ENCODE measurements around the gene NELFA. TPM values are rescaled to one million over a fixed set of nuclear protein-coding genes. Genes with fewer than 3 reads are reported as not detected.

NELFA gene
- total RNA-seq, 1 experiment from 2014 or later, result 55.0 TPM

- H3K56ac ChIP-seq (ENCODE audit: insufficient read length, low read depth, low read length), result no peak overlapping the region
- no peak overlapping the region for H3K14ac ChIP-seq (ENCODE audit: insufficient read depth, low read length)
- no peak overlapping the region for H4K8ac ChIP-seq (replicated peaks; ENCODE audit: insufficient read length, low read depth, low read length)
- no peaks in the 10 kb centered on the region for H3K9me3 ChIP-seq (ENCODE audit: control insufficient read depth, low read depth, low read length)
- H3K9me3 Mint-ChIP-seq, result no peaks in the 10 kb centered on the region; a peak in 1 of 5 replicates
- no peaks in the 10 kb centered on the region for H3K79me1 ChIP-seq (ENCODE audit: insufficient read depth, low read depth, low read length, poor library complexity, severe bottlenecking)
- H3K36me3 Mint-ChIP-seq (ENCODE audit: insufficient read depth in 1 of 3, low read depth in 3 of 3), result no peaks in the 10 kb centered on the region; a peak in 1 of 7 replicates
- peak overlapping the region; percentile 53 to 73 for H3K4me3 Mint-ChIP-seq
- H4K20me1 ChIP-seq (ENCODE audit: control insufficient read depth, insufficient read depth, insufficient read length), result no peaks in the 10 kb centered on the region
- no peak overlapping the region for H3K18ac ChIP-seq (ENCODE audit: insufficient read length, low read depth, low read length)
- H3K79me2 ChIP-seq (ENCODE audit: insufficient read depth, low read length), result no peaks in the 10 kb centered on the region
- H3K4ac ChIP-seq (ENCODE audit: low read depth, low read length), result no peak overlapping the region
- no peak overlapping the region for H2AFZ ChIP-seq (ENCODE audit: low read length)
- no peak overlapping the region for H3K9ac ChIP-seq (ENCODE audit: extremely low read depth, insufficient read length, low read length)
- peaks cover 8% of the 10 kb centered on the region for H3K23me2 ChIP-seq (ENCODE audit: insufficient read length, low read depth, low read length, poor library complexity, severe bottlenecking)
- no peaks in the 10 kb centered on the region for H3K4me1 ChIP-seq (ENCODE audit: insufficient read depth, low read length)
- TF ChIP-seq CTCF (conservative IDR thresholded peaks at IDR 0.05), result no peak
- peak overlapping the region; percentile 63 for H3K4me2 ChIP-seq (ENCODE audit: insufficient read depth, insufficient read length, low read length)
- H2BK20ac ChIP-seq (ENCODE audit: low read depth, low read length, poor library complexity, severe bottlenecking), result no peak overlapping the region
- no peak overlapping the region for H3T11ph ChIP-seq (ENCODE audit: low read length)
- no peak overlapping the region for H4K91ac ChIP-seq (ENCODE audit: insufficient read length, low read depth, low read length)
- no peak overlapping the region for H2BK120ac ChIP-seq (ENCODE audit: low read depth, low read length, poor library complexity, severe bottlenecking)
- H2AK5ac ChIP-seq (ENCODE audit: insufficient read length, low read length), result no peak overlapping the region
- no peak overlapping the region for H3K23ac ChIP-seq (ENCODE audit: insufficient read length, low read depth, low read length)
- no peak overlapping the region for H3K27ac Mint-ChIP-seq
- no peak overlapping the region for H2BK12ac ChIP-seq (ENCODE audit: insufficient read length, low read depth, low read length)
- no peak overlapping the region for H2BK5ac ChIP-seq (ENCODE audit: insufficient read length, low read length)
- no peak overlapping the region for H4K5ac ChIP-seq (ENCODE audit: insufficient read length, low read depth, low read length)
- peaks cover 73% of the 10 kb centered on the region for H3K27me3 Mint-ChIP-seq (ENCODE audit: low read depth)
- peaks cover 21% of the 10 kb centered on the region for H3K27me3 ChIP-seq (ENCODE audit: insufficient read depth, low read length)
- DNase-seq, result no peak
- H3K4me1 Mint-ChIP-seq, result peaks cover 2 to 10% of the 10 kb centered on the region in 2 experiments
- no peak overlapping the region for H3K27ac ChIP-seq (ENCODE audit: insufficient read length, low read depth, low read length)
- no peak overlapping the region for H2BK15ac ChIP-seq (ENCODE audit: low read depth, low read length)
- no CpG with 5 or more reads among the region's 26 CpGs for WGBS (ENCODE audit: extremely low coverage, insufficient read length, low lambda C conversion rate)
Observed at GRCh38 chr4:2057382-2058065, 48.8 kb upstream of the NELFA start.

Data from H9 (cell line).